HG03103 (cell line): ENCODE results near the gene PDE6A.
A peak's percentile ranks its signal among the peaks of the same experiment; 100 is the strongest.
"Not testable (repeated sequence)": the region's sequence is repeated elsewhere in the genome, so short reads cannot be mapped to it uniquely, and the experiment has no call there.

Experiments
- ATAC-seq: cut with Tn5 transposase; IDR thresholded peaks from one replicate; pipeline ENCODE4 v1.9.1; 2021; ENCODE audit warnings: low read depth; ENCODE audit not compliant: unreplicated experiment

Gene PDE6A

GRCh38 chr5:149870232-149870631 is 74.4 kb downstream of the PDE6A start:
- no peak for ATAC-seq

- ATAC-seq, result no peak
These were observed 75.2 kb downstream of the PDE6A start for GRCh38 chr5:149869411-149869821.

DNA sequence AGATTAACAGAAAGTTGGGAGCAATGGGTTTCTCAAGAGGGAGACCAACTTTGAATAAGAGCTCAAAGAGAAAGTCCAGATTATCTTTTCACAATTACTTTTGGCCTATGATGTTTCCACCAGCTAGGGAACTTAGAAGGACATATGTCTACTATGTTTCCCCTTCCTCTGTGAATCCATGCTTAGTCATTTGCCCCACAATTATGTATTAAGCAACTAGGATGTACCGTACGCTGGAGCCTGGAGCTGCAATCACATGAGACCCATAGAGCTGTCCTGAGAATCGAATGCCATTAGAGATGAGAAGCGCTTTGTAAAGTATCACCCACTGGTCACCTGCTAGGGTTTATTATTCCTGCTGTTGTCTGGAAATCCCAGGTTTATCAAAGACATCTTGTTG is 78.8 kb downstream of the PDE6A start:
- ATAC-seq, result no peak

DNA sequence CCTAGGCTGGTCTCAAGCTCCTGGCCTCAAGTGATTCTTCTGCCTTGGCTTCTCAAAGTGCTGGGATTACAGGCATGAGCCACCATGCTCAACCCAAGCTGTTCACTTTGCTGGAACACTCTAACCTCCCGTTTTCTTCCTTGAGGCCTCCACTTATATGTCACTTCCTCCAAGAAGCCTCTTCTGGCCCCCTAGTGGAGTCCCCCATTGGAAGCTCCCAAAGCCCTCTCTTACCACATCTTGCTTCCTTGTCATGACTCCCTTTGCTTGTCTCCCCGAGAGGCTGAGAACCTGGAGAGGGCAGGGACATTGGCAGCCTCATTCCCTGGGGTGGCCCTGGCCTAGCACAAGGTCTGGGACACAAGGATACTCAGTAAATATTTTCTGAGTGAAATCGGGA is 80.8 kb downstream of the PDE6A start:
- no peak for ATAC-seq

GRCh38 chr5:149863176-149863575 is 81.4 kb downstream of the PDE6A start:
- no peak for ATAC-seq

DNA sequence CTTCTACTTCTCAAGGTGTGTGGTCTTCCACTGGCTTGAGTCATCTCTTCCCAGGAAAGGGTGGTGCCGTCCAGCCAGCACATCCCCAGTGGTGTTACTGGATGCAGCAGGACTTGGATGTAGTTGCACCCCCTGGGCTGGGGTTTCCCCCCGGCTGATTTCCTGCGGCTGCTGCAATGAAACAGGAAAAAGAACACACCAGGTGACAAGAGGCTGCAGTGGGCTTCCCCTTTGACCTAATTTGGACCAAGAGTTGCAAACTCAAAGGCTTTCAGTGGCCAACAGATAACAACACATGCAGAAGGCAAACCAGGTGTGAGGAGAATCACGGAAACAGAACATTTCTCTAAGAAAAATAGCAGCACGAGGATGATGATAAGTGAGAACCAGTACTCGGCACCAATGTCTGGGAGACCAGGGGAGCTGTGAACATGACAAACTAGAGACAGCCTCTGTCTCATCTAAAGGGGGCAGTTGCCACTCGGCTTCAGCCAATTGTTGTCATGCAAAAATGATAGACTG is 83.7 kb downstream of the PDE6A start:
- peak; percentile 77 for ATAC-seq

- no peak for ATAC-seq
These were observed 84.8 kb downstream of the PDE6A start for GRCh38 chr5:149859746-149860145.

DNA sequence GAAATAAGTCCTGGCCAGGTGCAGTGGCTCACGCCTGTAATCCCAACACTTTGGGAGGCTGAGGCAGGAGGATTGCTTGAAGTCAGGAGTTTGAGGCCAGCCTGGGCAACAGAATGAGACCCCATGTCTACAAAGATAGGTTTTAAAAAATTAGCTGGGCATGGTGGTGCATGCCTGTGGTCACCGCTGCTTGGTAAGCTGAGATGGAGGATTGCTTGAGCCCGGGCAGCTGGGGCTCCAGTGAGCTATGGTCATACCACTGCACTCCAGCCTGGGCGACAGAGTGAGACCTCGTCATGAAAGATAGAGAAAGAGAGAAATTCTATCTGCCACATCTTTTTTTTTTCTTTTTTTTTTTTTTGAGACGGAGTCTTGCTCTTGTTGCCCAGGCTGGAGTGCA is 86.1 kb downstream of the PDE6A start:
- ATAC-seq, result not testable (repeated sequence)

GRCh38 chr5:149857499-149857898 is 87.1 kb downstream of the PDE6A start:
- no peak for ATAC-seq

GRCh38 chr5:149855366-149855765 is 89.2 kb downstream of the PDE6A start:
- ATAC-seq, result no peak

DNA sequence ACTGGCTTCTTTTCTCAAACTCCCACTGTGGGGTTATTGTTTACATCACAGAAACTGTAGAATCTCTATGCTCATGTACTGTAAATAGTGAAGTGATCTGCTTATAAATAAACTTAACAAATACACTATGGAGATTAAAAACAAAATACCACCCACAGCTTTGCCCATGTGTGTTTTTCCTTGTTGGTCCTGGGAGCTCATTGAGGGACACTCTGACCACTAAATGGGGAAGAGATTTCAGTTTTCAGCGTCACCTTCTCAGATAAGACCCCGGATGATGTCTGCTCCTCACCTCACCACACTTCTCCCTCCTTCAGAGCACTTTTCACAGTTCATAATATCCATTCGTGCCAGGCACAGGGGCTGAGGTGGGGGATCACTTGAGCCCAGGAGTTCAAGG is 89.7 kb downstream of the PDE6A start:
- ATAC-seq, result no peak

- no peak for ATAC-seq
These were observed 90.9 kb downstream of the PDE6A start for GRCh38 chr5:149853701-149854100.

- no peak for ATAC-seq
These were observed 91.3 kb downstream of the PDE6A start for GRCh38 chr5:149853331-149853648.

GRCh38 chr5:149852641-149853330 is 91.8 kb downstream of the PDE6A start:
- no peak for ATAC-seq

- no peak for ATAC-seq
These were observed 93.4 kb downstream of the PDE6A start for GRCh38 chr5:149851211-149851610.

GRCh38 chr5:149849966-149850910 is 94.4 kb downstream of the PDE6A start:
- no peak for ATAC-seq

GRCh38 chr5:149849280-149849965 is 95.2 kb downstream of the PDE6A start:
- ATAC-seq, result no peak

GRCh38 chr5:149847611-149848010 is 97.0 kb downstream of the PDE6A start:
- ATAC-seq, result no peak

DNA sequence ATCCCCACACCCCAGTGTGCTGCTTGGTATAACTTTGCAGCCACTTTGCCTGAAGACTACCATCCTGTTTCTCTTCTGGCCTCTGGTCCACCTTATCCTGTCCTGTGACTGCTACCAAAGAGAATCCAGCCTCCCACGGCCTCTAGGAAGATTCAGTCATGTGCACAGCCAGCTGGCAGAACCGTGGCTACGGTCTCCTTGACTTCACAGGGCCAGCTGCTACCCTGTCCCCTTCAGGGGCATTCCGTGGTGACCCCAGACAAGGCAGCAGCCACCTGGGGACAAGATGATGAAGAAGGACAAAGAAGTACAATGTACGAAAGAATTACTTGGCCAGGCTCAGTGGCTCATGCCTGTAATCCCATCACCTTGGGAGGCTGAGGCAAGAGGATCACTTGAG is 98.6 kb downstream of the PDE6A start:
- ATAC-seq, result no peak

DNA sequence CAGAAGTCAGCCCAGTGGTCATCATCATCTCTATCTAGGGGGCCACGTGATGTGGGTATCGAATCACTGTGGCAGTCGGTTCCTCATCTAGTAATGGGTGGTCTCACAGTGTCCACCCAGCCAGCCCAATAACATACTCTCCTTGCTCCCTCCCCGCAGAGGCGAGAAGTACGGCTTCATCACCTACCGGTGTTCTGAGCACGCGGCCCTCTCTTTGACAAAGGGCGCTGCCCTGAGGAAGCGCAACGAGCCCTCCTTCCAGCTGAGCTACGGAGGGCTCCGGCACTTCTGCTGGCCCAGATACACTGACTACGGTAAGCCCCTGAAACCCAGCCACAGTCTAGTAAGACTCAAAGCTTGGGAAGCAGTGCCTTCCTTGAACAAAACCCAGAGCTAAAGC is 99.0 kb downstream of the PDE6A start:
- ATAC-seq, result no peak
